HepG2 (cell line): ENCODE results near the gene HYAL2. TPM values are rescaled to one million over a fixed set of nuclear protein-coding genes. Genes with fewer than 3 reads are reported as not detected.

ENCODE experiments used
- AHR ChIP-seq: IDR thresholded peaks from 2 replicates; pipeline ENCODE4 v1.6.1; 2018; ENCODE audit warnings: missing genetic modification reagents, missing compliant biosample characterization
- E2F5 ChIP-seq: sonication (generic); formaldehyde crosslinking; conservative IDR thresholded peaks from 2 replicates; pipeline ENCODE4 v1.4.0; 2020; ENCODE audit warnings: missing genetic modification reagents
- EZH2 ChIP-seq: conservative IDR thresholded peaks from 2 replicates; pipeline ENCODE4 v1.6.1; 2012; ENCODE audit warnings: mild to moderate bottlenecking, low read depth, low read length, moderate library complexity
- FOXK1 ChIP-seq: sonication (generic); formaldehyde crosslinking; IDR thresholded peaks from 2 replicates; pipeline ENCODE4 v1.4.0; 2020; ENCODE audit warnings: low read depth, missing genetic modification reagents, borderline replicate concordance
- MED1 ChIP-seq: sonication (generic); formaldehyde crosslinking; IDR thresholded peaks from 2 replicates; pipeline ENCODE4 v1.4.0; 2020; ENCODE audit warnings: missing genetic modification reagents
- MLLT10 ChIP-seq: sonication (generic); formaldehyde crosslinking; IDR thresholded peaks from 2 replicates; pipeline ENCODE4 v1.4.0; 2020; ENCODE audit warnings: missing genetic modification reagents
- MXD3 ChIP-seq: IDR thresholded peaks from 2 replicates; pipeline ENCODE4 v1.6.1; 2016; ENCODE audit warnings: mild to moderate bottlenecking, missing biosample characterization, missing genetic modification reagents
- PLSCR1 ChIP-seq: sonication (generic); formaldehyde crosslinking; IDR thresholded peaks from 2 replicates; pipeline ENCODE4 v1.5.0; 2020; ENCODE audit warnings: missing genetic modification reagents, mild to moderate bottlenecking, borderline replicate concordance
- PRDM15 ChIP-seq: sonication (generic); formaldehyde crosslinking; IDR thresholded peaks from 2 replicates; pipeline ENCODE4 v1.4.0; 2020; ENCODE audit warnings: missing genetic modification reagents
- SRY ChIP-seq: sonication (generic); formaldehyde crosslinking; IDR thresholded peaks from 2 replicates; pipeline ENCODE4 v1.8.0; 2022; ENCODE audit warnings: mild to moderate bottlenecking, missing genetic modification reagents
- ZC3H4 ChIP-seq: sonication (generic); formaldehyde crosslinking; IDR thresholded peaks from 2 replicates; pipeline ENCODE4 v1.4.0; 2020; ENCODE audit warnings: missing genetic modification reagents, borderline replicate concordance
- ZKSCAN1 ChIP-seq: fragments of 150-350 bp; IDR thresholded peaks from 2 replicates; pipeline ENCODE4 v1.6.1; 2014; ENCODE audit warnings: low read length
- ZNF12 ChIP-seq: sonication (generic); formaldehyde crosslinking; IDR thresholded peaks from 2 replicates; pipeline ENCODE4 v1.5.0; 2020; ENCODE audit warnings: missing genetic modification reagents
- ZNF331 ChIP-seq: sonication (generic); formaldehyde crosslinking; IDR thresholded peaks from 2 replicates; pipeline ENCODE4 v1.4.0; 2020; ENCODE audit warnings: missing genetic modification reagents
- ZNF383 ChIP-seq: sonication (generic); formaldehyde crosslinking; IDR thresholded peaks from 2 replicates; pipeline ENCODE4 v1.4.0; 2020; ENCODE audit warnings: missing genetic modification reagents, mild to moderate bottlenecking, borderline replicate concordance
- ZNF556 ChIP-seq: sonication (generic); formaldehyde crosslinking; IDR thresholded peaks from 2 replicates; pipeline ENCODE4 v1.4.0; 2020; ENCODE audit warnings: mild to moderate bottlenecking, missing genetic modification reagents, borderline replicate concordance
- ZSCAN29 ChIP-seq: sonication (generic); formaldehyde crosslinking; conservative IDR thresholded peaks from 2 replicates; pipeline ENCODE4 v1.4.0; 2020; ENCODE audit warnings: mild to moderate bottlenecking, missing genetic modification reagents
- polyA plus RNA-seq, 8 experiments: library from polyadenylated mRNA; depleted of rRNA in 3 of 8; stranded (reverse) in 7 of 8; unstranded in 1 of 8; fragments of >200 nt; fragmentation: Illumina TruSeq in 4 of 8; extraction: Trizol in 4 of 8; gene quantifications; 2 replicates each; pipeline versions ENCODE4 v1.2.1 to v1.2.3, GENCODE V29; 2011 to 2016; ENCODE audit warnings: low read depth in 4 of 8, missing spikeins in 1 of 8, mixed read lengths in 1 of 8; ENCODE audit not compliant: insufficient read depth in 1 of 8
- total RNA-seq, 5 experiments: library from RNA; depleted of rRNA; stranded (reverse); fragments of >200 nt; fragmentation: Illumina TruSeq; extraction: Trizol; gene quantifications; 2 replicates each; pipeline ENCODE4 v1.2.3, GENCODE V29; 2016; ENCODE audit warnings: low read depth in 1 of 5
- TF ChIP-seq, protein P1 (sequence below): sonication (generic); formaldehyde crosslinking; IDR thresholded peaks from 2 replicates; pipeline ENCODE4 v1.4.0; 2020; ENCODE audit warnings: mild to moderate bottlenecking, low read depth, missing genetic modification reagents
- TF ChIP-seq, protein P2 (sequence below): sonication (generic); formaldehyde crosslinking; IDR thresholded peaks from 2 replicates; pipeline ENCODE4 v1.4.0; 2020; ENCODE audit warnings: missing genetic modification reagents

The HYAL2 gene
- total and polyA plus RNA-seq, 2 of the 13 experiments (the other 11 are each of a cell fraction or from before 2014, with no cell fraction given): 76.2 to 102 TPM

- peak; percentile 62; the same call in 1 of the 2 replicates for TF ChIP-seq E2F5 (CRISPR knock-in tag)
- no peak for TF ChIP-seq EZH2
- no peak for TF ChIP-seq MLLT10 (CRISPR knock-in tag)
- TF ChIP-seq, protein P1, sequence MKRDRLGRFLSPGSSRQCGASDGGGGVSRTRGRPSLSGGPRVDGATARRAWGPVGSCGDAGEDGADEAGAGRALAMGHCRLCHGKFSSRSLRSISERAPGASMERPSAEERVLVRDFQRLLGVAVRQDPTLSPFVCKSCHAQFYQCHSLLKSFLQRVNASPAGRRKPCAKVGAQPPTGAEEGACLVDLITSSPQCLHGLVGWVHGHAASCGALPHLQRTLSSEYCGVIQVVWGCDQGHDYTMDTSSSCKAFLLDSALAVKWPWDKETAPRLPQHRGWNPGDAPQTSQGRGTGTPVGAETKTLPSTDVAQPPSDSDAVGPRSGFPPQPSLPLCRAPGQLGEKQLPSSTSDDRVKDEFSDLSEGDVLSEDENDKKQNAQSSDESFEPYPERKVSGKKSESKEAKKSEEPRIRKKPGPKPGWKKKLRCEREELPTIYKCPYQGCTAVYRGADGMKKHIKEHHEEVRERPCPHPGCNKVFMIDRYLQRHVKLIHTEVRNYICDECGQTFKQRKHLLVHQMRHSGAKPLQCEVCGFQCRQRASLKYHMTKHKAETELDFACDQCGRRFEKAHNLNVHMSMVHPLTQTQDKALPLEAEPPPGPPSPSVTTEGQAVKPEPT (CRISPR knock-in tag): no peak
- 0 out of 2 replicates have a peak, but pooled peaks have one; percentile 49 for TF ChIP-seq ZNF556 (CRISPR knock-in tag)
- TF ChIP-seq ZNF331 (CRISPR knock-in tag): no peak
- TF ChIP-seq ZNF12 (CRISPR knock-in tag): no peak
- no peak for TF ChIP-seq PRDM15
- no peak; the same call in 1 of the 2 replicates for TF ChIP-seq ZC3H4 (CRISPR knock-in tag)
- TF ChIP-seq, protein P2, sequence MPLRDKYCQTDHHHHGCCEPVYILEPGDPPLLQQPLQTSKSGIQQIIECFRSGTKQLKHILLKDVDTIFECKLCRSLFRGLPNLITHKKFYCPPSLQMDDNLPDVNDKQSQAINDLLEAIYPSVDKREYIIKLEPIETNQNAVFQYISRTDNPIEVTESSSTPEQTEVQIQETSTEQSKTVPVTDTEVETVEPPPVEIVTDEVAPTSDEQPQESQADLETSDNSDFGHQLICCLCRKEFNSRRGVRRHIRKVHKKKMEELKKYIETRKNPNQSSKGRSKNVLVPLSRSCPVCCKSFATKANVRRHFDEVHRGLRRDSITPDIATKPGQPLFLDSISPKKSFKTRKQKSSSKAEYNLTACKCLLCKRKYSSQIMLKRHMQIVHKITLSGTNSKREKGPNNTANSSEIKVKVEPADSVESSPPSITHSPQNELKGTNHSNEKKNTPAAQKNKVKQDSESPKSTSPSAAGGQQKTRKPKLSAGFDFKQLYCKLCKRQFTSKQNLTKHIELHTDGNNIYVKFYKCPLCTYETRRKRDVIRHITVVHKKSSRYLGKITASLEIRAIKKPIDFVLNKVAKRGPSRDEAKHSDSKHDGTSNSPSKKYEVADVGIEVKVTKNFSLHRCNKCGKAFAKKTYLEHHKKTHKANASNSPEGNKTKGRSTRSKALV (CRISPR knock-in tag): no peak; the same call in 1 of the 2 replicates
- TF ChIP-seq ZSCAN29 (CRISPR knock-in tag): no peak; the same call in 1 of the 2 replicates
- TF ChIP-seq MXD3: peak; percentile 84
- TF ChIP-seq FOXK1: peak; percentile 90
- TF ChIP-seq SRY (CRISPR knock-in tag): peak; percentile 48; the same call in 1 of the 2 replicates
- no peak for TF ChIP-seq ZKSCAN1
- no peak for TF ChIP-seq PLSCR1 (CRISPR knock-in tag)
- TF ChIP-seq ZNF383 (CRISPR knock-in tag): no peak
- TF ChIP-seq MED1 (CRISPR knock-in tag): no peak; the same call in 1 of the 2 replicates
- TF ChIP-seq AHR (CRISPR knock-in tag): no peak
These were observed 30.1 kb downstream of the HYAL2 start, which contains the start of gene IFRD2 (continued) for GRCh38 chr3:50292159-50293078.
